Fibroblast of skin of right biceps (primary cell): ENCODE results near the gene STEAP2.
A peak's percentile ranks its signal among the peaks of the same experiment; 100 is the strongest.
"Not testable (repeated sequence)": the region's sequence is repeated elsewhere in the genome, so short reads cannot be mapped to it uniquely, and the experiment has no call there.

Source experiments
- DNase-seq: peaks from one replicate; pipeline ENCODE4 v3.0.0-alpha.2; 2013

Gene STEAP2

DNA sequence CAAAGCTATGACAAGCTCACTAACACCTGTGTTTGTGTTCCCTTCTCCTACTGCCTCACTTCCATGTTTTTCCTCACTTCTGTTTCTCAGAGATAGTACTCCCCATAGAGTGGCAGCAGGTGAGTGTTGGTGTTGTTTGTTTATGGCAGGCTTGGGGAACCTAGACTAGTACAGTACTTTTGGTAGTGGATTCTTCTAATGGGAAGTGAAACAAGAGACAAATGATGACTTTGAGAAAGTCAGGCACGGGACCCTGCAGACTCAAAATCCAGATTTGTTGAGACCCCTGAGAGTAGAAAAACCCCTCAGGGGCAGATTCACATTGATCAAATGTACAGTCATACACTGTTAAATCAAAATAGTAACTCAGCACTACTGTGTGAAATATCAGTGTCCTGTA lies 27.0 kb downstream of the STEAP2 start:
- no peak for DNase-seq

DNA sequence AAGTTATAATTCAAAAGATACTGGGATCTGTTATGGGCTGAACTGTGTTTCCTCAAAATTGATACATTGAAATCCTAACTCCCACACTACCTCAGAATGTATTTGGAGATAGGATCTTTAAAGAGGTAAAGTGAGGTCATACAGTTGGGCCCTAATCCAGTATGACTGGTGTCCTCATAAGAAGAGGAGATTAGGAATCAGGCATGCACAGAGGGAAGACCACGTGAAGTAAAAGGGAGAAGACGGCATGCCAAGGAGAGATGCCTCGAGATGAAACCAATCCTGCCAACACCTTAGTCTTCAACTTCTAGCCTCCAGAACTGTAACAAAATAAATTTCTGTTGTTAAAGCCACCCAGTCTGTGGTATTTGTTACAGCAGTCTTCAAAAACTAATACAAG lies 27.5 kb downstream of the STEAP2 start:
- DNase-seq, result no peak

DNA sequence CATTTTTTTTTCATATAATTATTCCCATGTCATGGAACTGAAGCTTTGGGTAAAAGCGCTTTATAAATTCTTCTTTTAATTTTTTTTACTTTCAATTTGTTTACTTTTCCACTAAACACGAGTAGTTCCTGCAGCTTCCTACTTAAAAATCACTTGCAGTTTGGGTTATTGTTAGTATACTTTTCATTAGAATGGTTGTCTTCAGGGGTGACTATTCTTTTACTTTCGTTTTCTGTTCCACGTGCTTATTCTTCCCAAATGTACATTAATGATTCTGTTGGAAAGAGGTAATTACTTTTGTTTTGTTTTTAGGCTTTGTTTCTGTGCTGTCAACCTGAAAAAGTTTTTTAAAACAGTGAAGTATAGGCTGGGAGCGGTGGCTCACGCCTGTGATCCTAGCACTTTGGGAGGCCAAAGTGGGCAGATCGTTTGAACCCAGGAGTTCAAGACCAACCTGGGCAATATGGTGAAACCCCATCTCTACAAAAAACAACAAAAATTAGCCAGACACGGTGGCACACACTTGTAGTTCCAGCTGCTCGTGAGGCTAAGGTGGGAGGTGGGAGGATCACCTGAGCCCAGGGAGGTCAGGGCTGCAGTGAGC lies 28.2 kb downstream of the STEAP2 start:
- DNase-seq, result no peak

DNA sequence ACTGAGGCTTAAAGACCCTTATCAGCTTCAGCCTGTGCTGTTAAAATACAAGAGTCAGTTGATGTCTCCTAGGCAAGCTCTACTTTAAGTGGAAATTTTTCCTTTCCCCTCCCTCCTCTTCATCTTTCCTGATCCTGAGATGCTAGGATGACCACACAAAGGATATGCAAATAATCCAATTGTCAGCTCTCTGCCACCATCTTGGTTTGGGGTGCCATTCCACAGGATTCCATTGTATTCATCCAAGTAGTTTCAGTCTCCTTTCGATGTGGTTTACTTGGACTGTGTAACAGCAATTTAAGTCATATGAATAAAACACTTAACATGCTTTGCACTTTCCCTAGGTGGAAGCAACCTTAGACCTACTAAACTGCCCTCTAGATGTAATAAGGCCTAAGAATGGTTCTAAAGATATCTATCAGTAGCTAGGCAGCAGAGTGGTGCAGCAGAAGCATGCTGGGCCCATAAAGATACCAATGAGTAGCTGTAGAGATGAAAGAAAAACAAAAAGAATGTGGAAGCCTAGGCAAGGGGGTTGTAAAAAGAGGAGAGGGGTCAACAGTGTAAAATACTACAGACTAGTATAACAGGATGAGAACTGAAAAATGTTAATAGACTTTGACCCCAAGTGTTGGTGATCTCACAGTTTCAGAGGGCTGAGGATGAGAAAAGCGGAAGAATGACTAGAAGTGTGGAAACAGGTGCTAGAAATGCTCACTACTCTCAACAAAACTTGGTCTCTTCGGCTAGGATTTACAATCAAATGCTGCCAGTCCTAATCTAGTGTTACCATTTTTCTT lies 31.0 kb downstream of the STEAP2 start:
- DNase-seq, result no peak

DNA sequence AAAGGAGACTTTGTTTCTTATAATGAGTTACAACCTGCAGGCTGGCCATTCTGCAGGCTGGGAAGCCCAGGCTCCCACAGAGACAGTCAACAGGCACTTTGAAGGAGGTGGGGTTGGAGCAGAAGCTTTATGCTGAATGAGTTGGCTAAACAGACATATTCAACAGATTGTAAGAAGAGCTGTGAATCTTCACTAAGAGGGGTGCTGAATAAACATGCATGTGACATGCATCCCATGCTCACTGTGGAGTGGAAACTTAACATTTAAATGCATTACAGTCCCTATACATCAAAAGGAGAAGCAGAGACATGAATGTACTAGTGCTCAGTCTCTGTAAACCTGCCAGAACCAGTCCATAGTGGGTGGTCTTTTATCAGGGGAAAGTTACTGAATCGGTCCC lies 32.0 kb downstream of the STEAP2 start:
- DNase-seq, result no peak

DNA sequence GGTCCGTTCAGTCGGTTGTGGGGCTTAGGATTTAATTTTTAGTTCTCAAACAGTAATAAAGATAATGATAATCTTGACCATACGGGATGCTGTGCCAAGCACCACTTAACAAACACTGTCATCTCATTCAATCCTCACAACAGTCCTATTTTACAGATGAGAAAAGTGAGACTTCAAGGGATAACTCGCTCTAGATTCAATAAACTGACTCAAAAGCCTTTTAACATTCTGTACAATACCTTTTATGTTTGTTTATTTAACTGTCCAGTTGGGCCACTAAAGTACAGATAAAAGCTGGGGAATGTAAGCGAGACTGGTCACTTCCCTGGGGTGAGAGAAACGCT lies 33.0 kb downstream of the STEAP2 start:
- no peak for DNase-seq

DNA sequence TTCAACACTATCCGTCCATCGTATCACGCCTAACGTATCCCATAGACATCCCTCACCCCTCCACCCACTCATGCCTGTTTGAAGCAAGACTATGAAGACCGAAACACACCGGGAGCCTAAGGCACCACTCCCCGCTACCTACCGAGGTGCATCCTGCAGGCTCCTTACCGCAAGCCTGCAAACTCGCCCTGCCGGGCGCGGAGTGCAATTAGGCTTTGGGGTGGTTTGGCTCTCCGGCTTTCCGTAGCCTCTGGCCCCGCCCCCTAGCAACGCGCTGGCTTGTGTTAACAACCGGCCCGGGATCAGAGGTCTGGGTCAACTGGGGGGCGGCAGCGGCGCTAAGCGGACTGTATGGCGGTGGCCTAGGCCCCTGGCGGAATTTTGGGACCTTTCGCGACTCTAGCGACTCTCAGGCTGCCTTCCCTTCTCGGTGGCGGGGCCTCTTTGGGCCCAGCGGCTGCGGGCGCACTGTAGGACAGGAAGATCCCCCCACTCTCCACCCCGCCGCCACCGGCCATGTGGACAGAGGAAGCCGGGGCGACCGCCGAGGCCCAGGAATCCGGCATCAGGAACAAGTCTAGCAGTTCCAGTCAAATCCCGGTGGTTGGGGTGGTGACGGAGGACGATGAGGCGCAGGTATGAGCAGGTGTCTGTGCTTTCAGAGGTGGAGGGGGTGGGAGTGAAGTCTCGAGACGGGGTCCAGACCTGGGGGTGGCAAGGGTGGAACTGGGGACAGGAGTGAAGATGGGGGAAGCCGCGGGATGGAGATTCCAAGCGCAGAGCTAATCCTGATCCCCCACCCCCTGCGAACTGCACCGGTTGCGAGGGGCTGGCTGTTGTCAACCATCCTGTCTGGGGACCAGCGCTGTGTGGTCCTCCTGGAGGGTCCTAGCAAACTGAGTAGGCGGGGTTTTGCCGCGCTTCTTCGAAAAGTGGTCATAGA lies 33.6 kb downstream of the STEAP2 start, which contains the start of gene CFAP69:
CFAP69 (plus strand) TSS at position 266 of the 943 bp plus-strand sequence; CDS start at position 517, 251 bp downstream.
- DNase-seq, result peak; percentile 84

DNA sequence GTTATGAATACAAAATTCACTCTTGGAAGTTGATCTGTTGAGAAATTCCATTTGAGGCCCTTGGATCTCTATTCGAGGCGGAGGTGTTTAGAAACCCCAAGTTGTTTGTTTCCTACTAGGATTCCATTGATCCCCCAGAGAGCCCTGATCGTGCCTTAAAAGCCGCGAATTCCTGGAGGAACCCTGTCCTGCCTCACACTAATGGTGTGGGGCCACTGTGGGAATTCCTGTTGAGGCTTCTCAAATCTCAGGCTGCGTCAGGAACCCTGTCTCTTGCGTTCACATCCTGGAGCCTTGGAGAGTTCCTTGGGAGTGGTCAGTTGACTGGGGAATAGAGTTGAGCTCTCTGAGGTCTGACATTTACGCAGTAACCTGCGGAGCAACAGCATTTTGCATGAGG lies 34.6 kb downstream of the STEAP2 start:
- peak; percentile 69 for DNase-seq

DNA sequence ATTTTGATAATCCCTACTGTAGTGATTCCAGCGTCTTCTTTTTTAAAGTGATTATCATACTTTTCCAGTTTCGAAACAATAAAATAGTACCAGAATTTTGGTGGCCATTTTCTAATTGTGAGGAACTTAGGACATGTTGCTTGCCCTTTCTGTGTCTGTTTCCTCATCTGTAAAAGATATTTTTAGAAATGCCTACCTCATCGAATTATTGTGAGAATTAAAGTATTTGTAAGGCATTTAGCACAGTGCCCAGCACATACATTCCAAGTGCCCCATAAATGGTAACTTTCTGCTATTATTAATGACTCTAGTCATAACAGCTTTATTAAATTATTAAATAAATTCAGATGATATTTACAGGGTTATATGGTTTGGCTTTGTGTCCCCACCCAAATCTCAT lies 37.2 kb downstream of the STEAP2 start:
- no peak for DNase-seq

DNA sequence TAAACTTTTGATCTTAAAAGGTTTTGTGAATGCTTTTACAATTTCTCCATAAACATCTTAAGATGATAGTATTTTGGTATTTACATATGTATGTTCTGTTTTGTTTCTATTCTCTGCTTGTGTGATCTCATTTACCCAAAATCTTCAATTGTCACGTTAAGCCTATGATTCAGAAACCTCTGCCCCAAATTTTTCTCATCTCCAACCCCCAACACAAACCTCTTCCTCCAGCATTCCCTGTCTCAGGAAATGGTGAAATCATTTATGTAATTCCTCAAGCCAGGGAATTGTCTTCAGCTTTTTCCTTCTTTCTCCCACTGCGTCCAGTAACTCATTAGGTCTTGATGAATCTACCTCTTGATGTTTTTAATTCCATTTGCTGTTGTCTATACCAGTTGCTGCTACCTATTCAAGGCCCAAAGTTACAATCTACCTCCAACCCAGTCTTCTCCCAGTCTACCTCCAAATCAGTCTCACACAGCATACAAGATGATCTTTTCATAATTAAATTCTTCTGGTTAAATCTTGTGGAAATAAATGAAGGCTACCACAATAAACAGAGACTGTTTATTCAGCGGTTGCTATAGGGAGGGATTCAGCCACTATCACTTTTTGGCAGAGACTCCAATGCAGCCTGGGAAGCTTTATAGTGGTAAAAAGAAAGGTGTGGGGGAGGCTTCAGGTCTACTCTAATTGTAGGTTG lies 39.2 kb downstream of the STEAP2 start:
- peak; percentile 89 for DNase-seq

DNA sequence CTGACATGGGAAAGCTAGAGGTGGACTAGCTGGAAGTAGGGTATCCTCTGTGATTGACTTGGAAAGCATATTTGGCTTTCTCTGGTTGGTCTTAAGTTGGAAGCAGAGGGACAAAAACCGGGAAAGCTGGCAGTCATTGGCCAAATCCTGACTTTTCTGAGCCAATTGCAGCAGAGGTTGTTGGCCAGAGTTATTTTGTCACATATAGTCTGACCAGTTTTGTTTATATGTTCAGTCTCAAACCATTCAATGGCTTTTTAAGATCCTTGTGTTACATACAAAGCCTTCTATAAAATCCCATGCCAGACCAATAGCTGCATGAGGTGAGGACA lies 39.7 kb downstream of the STEAP2 start:
- DNase-seq, result peak; percentile 53

DNA sequence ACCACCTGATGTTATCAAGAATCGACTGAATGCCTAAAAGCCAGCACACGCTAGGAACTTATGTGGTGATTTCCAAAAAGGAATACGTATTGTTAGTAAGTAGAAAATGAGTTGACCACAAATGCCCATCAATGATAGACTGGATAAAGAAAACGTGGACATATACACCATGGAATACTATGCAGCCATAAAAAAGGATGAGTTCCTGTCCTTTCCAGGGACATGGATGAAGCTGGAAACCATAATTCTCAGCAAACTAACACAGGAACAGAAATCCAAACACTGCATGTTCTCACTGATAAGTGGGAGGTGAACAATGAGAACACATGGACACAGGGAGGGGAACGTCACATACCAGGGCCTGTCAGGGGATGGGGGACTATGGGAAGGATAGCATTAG lies 44.5 kb downstream of the STEAP2 start:
- not testable (repeated sequence) for DNase-seq

DNA sequence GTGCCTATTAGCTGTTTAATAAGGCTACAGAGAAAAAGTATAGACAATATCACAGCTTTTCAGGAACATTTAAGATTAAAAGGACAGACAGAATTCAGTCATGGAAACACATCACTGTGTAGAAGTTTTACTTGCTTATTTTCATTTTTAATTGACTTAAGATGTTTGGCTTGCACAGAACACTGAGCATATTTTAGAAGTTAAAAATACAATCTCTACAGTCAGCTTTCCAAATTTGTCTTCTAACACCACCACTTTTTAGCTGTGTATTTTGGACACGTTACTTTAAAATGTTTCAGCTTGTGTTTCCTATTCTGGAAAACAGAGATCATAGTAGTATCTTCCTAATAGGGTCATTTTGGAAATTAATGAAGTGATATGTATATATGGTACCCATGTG lies 45.2 kb downstream of the STEAP2 start:
- no peak for DNase-seq

DNA sequence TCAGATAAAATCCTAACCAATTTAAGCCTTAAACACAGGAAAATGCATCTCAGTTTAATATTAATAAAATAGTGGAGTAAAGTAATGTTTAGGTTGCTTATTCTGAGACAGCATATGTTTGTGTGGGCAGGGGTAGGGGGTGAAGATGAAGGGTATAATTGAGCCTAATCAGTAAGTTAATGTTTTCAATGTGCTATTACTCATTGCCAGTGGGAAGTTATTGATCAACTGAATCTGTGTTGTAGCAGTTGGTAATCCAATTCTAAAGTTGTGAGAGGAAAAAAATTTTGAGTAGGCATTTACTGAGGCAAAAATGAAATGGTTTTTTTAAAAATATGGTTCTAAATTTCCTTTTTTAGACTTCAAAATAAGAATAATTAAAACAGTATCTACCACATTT lies 49.9 kb downstream of the STEAP2 start:
- no peak for DNase-seq

DNA sequence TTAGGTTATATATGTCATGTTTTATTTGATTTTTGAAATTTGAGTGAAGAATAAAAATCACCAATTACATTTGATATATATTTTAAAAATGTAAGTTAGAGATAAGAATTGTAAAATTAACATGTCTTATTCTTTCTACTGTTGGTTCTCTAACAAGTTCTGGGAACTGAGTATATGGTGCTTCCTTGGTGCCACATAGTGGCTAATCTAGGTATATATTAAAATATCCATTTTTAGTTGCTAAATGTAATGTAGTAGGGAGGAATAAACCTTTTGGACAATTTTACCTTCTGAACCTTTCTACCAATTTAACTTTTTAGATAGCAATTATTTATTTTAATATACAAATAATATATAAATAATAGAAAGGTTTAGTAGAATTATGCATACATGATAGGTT lies 50.9 kb downstream of the STEAP2 start:
- DNase-seq, result peak; percentile 47

DNA sequence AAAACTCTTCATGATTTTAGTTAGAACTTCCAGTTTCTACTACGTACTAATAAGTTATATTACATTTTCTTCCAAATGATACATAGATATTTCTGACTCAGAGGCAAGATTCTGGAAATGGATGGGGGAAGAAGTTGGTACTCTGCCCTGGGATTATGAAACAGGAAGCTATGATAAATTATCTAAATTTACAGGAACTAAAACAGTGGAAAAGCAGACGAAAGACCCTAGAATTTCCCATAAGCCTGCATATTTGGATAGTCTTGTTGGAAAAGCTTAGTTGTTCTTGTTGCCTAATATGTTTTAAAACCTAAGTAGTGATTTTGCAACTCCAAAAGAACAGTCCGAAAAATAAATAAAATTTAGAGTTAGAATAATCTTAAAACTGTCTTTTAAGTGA lies 55.3 kb downstream of the STEAP2 start:
- DNase-seq, result peak; percentile 80

DNA sequence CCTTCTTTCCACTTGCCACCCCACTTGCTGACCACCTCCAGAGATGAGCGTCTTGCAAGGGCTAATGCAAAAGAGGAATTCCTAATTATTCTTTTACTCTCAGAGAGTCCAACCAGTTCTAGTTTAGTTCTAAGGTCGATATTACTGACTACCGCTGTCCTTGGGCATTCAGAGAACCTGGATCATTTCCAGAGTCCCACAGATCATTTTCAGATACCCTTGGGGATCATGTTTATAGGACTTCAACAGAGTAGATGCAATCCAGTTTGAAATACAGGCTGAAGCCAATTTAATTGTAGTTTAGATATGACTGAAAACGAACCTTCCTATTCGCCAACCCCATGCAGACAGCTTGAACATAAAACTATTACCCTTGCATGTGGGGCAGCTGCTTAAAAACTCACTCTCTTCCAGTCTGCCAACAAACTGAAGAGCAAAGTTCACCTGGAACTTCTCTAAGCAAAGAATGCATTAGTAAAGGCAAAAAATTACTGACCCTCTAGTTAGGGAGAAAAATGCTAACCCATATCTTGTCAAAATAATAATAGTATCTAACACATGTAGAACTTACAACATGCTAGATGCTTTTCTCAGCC lies 55.8 kb downstream of the STEAP2 start:
- DNase-seq, result no peak

DNA sequence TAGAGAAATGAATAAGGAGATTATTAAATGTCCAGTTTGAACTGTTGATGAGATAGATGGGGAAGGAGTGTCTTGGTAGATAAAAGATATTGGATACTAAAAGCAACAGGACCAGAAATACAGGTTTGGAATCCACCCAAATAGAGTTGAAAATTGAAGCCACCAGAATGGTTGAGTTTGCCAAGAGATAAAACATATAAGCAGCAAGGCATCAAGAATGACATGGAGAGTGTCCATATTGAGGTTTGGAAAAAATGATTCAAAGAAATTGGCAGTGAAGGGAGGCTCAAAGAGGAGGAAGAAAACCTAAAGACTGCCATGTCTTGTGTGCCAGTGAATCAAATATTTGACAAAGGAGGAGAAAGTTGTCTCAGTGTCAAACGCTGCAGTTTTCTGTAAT lies 57.6 kb downstream of the STEAP2 start:
- DNase-seq, result no peak

DNA sequence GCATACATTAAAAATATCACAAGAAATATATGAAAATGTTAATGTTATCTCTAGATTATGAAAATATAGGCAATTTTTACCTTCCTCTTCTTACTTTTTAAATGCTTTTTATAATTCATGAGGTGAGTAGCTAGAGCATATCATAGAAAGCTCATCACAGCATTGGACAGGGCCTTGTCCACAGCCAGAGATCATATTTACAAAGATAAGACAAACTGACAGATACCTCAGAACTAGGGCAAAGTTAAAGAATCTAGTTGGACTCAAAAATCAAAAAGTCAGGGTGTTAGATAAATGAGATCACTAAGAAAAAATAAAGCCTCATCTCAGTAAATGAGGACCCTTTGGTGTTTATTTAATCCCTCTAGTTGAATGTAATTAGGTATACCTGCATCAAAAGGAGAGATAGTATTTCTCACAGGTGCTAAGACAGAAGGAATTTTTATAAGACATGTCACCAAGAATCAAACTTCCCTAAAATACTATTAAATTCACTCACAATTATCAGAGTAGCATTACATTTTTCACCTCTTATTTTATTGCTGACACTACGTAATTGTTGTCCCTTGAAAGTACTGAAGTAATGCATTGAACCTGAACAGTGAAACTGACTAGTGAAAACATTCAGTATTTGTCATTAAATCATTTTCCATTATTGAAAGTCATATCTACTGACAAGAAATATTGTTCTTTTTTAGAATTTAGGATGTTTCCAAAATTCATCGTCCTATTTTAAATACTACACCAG lies 59.1 kb downstream of the STEAP2 start:
- no peak for DNase-seq

DNA sequence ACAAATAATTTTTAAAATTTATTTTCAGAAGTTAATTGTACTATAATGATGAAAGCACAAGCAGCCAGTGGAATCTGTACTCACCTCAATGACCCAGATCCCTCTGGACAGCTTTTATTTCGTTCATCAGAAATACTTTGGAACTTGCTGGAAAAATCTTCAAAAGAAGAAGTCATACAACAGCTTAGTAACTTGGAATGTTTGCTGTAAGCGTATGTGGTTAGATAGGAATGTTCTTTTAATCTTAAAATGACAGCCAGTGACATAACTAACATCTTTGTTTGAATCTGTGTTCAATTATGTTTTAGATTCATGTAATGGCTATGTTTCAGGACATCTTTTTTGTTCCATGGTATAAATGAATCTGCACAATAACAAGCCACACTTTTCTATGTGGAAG lies 60.2 kb downstream of the STEAP2 start:
- DNase-seq, result peak; percentile 87

DNA sequence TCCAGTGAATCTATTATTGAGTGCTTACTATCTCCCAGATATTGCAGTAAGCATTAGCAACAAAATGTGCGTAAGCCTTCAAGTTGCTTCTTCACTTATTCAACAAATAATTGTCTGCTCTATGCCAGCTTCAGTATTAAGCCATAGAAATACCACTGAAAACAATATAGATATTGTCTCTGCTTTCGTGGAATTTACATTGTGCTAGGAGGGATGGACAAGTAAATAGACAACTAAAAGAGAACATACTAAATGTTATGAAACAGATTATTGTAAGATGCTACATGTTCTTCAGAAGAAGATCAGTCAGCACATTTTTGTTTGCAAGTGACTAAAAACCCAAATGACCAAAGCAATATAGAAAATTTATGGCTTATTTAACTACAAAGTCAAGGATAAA lies 60.7 kb downstream of the STEAP2 start:
- DNase-seq, result no peak

DNA sequence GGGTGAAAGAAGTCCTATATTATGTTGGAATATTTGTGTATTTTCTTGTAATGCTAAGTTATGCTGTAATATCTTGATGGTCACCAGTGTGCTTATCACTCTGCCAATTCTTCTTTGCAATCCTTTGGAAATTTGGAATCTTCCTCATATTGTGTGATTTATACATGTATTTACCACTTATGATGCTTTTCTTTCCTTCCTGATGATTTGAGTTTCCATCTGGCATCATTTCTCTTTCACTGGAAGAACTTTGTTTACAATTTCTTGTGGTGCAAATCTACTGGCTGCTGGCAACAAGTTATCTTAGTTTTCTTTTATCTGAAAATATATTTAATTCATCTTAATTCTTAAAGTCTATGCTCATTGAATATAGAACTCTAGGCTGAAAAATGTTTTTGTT lies 62.6 kb downstream of the STEAP2 start:
- no peak for DNase-seq
